Testis (tissue), 3 donors: ENCODE data around the gene PLCL1. TPM values are rescaled to one million over a fixed set of nuclear protein-coding genes. Genes with fewer than 3 reads are reported as not detected.
A peak's percentile ranks its signal among the peaks of the same experiment; 100 is the strongest.

Experiments used
- DNase-seq: peaks from one replicate; pipeline ENCODE4 v3.0.0-alpha.2; 2019
- H3K27ac ChIP-seq, 2 donors: fragments of 200-600 bp; sonication (generic); one replicate each; pipeline ENCODE4 v1.5.1; 2019
- H3K27me3 ChIP-seq: fragments of 200-600 bp; sonication (generic); one replicate; pipeline ENCODE4 v1.5.1; 2019
- H3K36me3 ChIP-seq: fragments of 200-600 bp; sonication (generic); one replicate; pipeline ENCODE4 v1.5.1; 2017; ENCODE audit warnings: low read depth; ENCODE audit errors: missing control alignments
- H3K4me1 ChIP-seq: fragments of 200-600 bp; sonication (generic); one replicate; pipeline ENCODE4 v1.5.1; 2019
- H3K4me3 ChIP-seq, 2 donors: fragments of 200-600 bp; sonication (generic); one replicate each; pipeline ENCODE4 v1.5.1; 2017 to 2019
- H3K9me3 ChIP-seq: fragments of 200-600 bp; sonication (generic); one replicate; pipeline ENCODE4 v1.5.1; 2017
- CTCF ChIP-seq, 3 experiments: fragments of 450-650 bp in 2 of 3; fragments of 200-600 bp in 1 of 3; sonication (generic) in 1 of 3; IDR thresholded peaks; one replicate each; pipeline ENCODE4 v1.5.1; 2016 to 2019; ENCODE audit warnings: antibody characterized with exemption in 3 of 3, mild to moderate bottlenecking in 2 of 3, moderate library complexity in 1 of 3
- POLR2A ChIP-seq: fragments of 450-650 bp; IDR thresholded peaks from one replicate; pipeline ENCODE4 v1.6.1; 2017; ENCODE audit warnings: antibody characterized with exemption, mild to moderate bottlenecking, moderate library complexity
- WGBS, 2 donors: methylation state at CpG; one replicate each; pipeline ENCODE4 v1.1.5; 2018; 5-methylcytosine and 5-hydroxymethylcytosine counted together
- intact Hi-C: fragments of 100-400 bp; cut with DNase I; formaldehyde crosslinking; loops from one replicate; pipeline ENCODE4 v1.15.1; 2023; ENCODE audit warnings: low total_unique reads
- polyA plus RNA-seq: library from polyadenylated mRNA; stranded (reverse); fragments of 350-450 nt; fragmentation: Illumina TruSeq; extraction: RNeasy Lipid Tissue Mini Kit (QIAGEN cat#74804); gene quantifications from one replicate; pipeline ENCODE4 v1.2.3, GENCODE V29; 2014; ENCODE audit warnings: low read depth, low replicate concordance; ENCODE audit not compliant: insufficient read depth
- total RNA-seq, 2 donors: library from RNA; depleted of rRNA; stranded (reverse); fragments of >200 nt; gene quantifications; one replicate each; pipeline ENCODE4 v1.2.3, GENCODE V29; 2016

PLCL1 gene
- total and polyA plus RNA-seq, 3 donors from 2014 or later: 2.1 to 2.6 (median 2.4) TPM

GRCh38 chr2:197810491-197810890 lies 6.1 kb downstream of the PLCL1 start:
- no peaks in the 10 kb centered on the region for H3K9me3 ChIP-seq
- no peaks in the 10 kb centered on the region for H3K27me3 ChIP-seq
- no peaks in the 10 kb centered on the region for H3K4me1 ChIP-seq
- no peak overlapping the region for H3K4me3 ChIP-seq
- DNase-seq: no peak
- H3K36me3 ChIP-seq: no peaks in the 10 kb centered on the region
- 79 to 83% methylated on average over 3 of the region's 3 CpGs for WGBS, 2 donors
- TF ChIP-seq CTCF (IDR thresholded peaks at IDR 0.05) (no peak), POLR2A (no peak)
- H3K27ac ChIP-seq: no peak overlapping the region
- intact Hi-C loops: no loop called here

GRCh38 chr2:197813093-197813787 lies 8.8 kb downstream of the PLCL1 start:
- Histone ChIP-seq H3K9me3 (no peaks in the 10 kb centered on the region), H3K36me3 (no peaks in the 10 kb centered on the region), H3K27me3 (no peaks in the 10 kb centered on the region), H3K4me3 (no peak overlapping the region), H3K4me1 (no peaks in the 10 kb centered on the region), H3K27ac (no peak overlapping the region)
- DNase-seq: no peak
- 62 to 72% methylated on average over 3 of the region's 3 CpGs for WGBS, 2 donors
- TF ChIP-seq POLR2A (no peak), CTCF (IDR thresholded peaks at IDR 0.05) (peak in 1 of 3 experiments; percentile 42)
- intact Hi-C loops: no loop called here

- no peak overlapping the region for H3K27ac ChIP-seq
- H3K27me3 ChIP-seq: no peaks in the 10 kb centered on the region
- TF ChIP-seq CTCF (IDR thresholded peaks at IDR 0.05) (no peak), POLR2A (no peak)
- 84% methylated on average over 2 of the region's 2 CpGs for WGBS, 2 donors
- DNase-seq: no peak
- no peaks in the 10 kb centered on the region for H3K36me3 ChIP-seq
- no peak overlapping the region for H3K4me3 ChIP-seq
- intact Hi-C loops: no loop called here
- no peaks in the 10 kb centered on the region for H3K4me1 ChIP-seq
- H3K9me3 ChIP-seq: no peaks in the 10 kb centered on the region
Measured at GRCh38 chr2:197814526-197814925, 10.1 kb downstream of the PLCL1 start.

GRCh38 chr2:197821550-197822289 lies 17.3 kb downstream of the PLCL1 start:
- H3K4me3 ChIP-seq: no peak overlapping the region
- no peaks in the 10 kb centered on the region for H3K27me3 ChIP-seq
- no peaks in the 10 kb centered on the region for H3K9me3 ChIP-seq
- no peak for DNase-seq
- no peak overlapping the region for H3K27ac ChIP-seq
- H3K36me3 ChIP-seq: no peaks in the 10 kb centered on the region
- no peaks in the 10 kb centered on the region for H3K4me1 ChIP-seq
- TF ChIP-seq CTCF (IDR thresholded peaks at IDR 0.05) (no peak), POLR2A (no peak)
- intact Hi-C loops: no loop called here
- 79 to 89% methylated on average over 2 of the region's 2 CpGs for WGBS, 2 donors
